ENCODE measurements around the gene MATK. TPM values are rescaled to one million over a fixed set of nuclear protein-coding genes. Genes with fewer than 3 reads are reported as not detected.

Gene MATK
- total RNA-seq, 2 experiments from 2014 or later: 12.7 to 13.7 TPM

DNA sequence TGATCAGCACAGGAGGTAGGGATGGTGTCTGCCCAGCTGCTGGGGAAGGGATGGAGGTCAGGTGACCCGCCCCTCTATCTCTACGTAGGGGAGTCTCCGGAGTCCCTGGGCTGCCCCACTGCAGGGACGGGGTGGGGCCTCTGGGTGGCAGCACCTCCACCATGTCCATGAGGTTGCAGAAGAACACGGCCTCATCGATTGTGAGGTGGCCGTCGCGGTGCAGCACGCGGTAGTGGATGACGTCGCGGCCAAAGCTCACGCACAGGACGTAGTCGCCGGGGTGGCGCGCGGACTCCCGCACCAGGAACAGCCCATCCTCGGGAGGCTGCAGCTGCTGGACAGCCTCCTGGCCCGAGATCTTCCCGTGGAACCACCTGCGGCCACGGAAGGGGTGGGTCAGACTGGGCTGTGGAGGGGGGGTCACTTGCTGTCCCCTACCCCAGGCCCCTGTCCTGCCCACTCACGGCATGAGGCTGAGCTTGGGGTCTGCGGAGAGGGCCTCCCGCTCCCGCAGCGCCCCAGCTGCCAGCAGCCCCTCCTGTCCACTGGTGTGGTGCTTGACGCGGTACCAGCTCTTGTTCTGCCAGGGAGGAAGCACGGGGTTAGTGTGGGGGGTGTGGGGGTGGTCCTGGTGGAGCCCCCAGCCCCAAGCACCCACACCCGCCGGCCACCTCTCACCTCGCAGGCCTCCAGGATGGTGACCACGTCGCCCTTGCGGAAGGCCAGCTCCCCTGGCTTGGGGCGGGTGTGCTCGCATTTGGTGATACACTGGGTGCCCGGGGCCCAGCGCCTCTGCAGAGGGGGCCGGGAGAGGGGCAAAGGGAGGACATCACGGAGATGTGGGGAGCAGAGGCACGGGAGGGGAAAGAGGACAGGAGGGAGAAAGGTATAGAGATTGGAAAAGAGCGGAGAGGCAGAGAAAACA lies 2.3 kb downstream of the MATK start:
- CTCF ChIA-PET: interaction anchor here (0.5 to 2.2 kb wide), 6 partner anchors 12 to 928 kb away, joined by 3 to 8 read pairs (median 4); no protein-coding TSS in a partner anchor
- DNase-seq: peak; percentile 58
- Mint-ChIP-seq H3K4me1 (ENCODE audit: low read depth) (peaks cover 7% of the 10 kb centered on the region), H3K27me3 (ENCODE audit: low read depth) (no peaks in the 10 kb centered on the region), H3K27ac (no peak overlapping the region), H3K4me3 (peak overlapping the region; percentile 79), H3K36me3 (ENCODE audit: low read depth) (peaks cover 31% of the 10 kb centered on the region), H3K9me3 (peaks cover 16% of the 10 kb centered on the region)
- intact Hi-C loops (cut with micrococcal nuclease): loop anchor here (2.0 kb wide), 1 partner anchor 39 kb away; no protein-coding TSS in a partner anchor

DNA sequence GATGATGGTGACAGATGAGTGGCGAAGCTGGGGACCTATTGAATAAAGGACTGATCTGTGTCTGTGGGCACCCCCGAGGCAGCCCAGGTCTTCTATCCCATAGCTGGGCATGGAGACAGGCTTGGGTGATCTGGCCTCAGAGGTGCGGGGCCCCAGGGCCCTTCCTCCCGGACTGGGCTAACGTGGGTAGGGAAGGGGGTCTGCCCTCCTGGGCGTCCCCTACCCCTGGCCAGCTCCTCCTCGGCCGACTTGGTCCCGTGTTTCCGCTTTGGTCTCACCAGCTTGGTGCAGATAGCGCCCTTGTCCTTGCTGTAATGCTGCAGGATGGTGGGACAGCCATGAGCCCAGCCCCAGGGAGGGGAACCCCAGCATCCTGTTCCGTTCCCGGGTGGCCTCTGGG lies 3.3 kb downstream of the MATK start:
- peaks cover 16% of the 10 kb centered on the region for H3K9me3 Mint-ChIP-seq
- peaks cover 7% of the 10 kb centered on the region for H3K4me1 Mint-ChIP-seq (ENCODE audit: low read depth)
- no peak overlapping the region for H3K27ac Mint-ChIP-seq
- no peak for DNase-seq
- H3K36me3 Mint-ChIP-seq (ENCODE audit: low read depth): peaks cover 31% of the 10 kb centered on the region
- H3K27me3 Mint-ChIP-seq (ENCODE audit: low read depth): no peaks in the 10 kb centered on the region
- H3K4me3 Mint-ChIP-seq: no peak overlapping the region
- CTCF ChIA-PET: interaction anchor here (0.6 to 2.2 kb wide), 4 partner anchors 13 to 40 kb away, joined by 3 to 8 read pairs (median 4); no protein-coding TSS in a partner anchor
- intact Hi-C loops (cut with micrococcal nuclease): loop anchor here (2.0 kb wide), 1 partner anchor 40 kb away; no protein-coding TSS in a partner anchor

GRCh38 chr19:3782330-3782729 lies 3.9 kb downstream of the MATK start:
- no peak overlapping the region for H3K4me3 Mint-ChIP-seq
- no peaks in the 10 kb centered on the region for H3K27me3 Mint-ChIP-seq (ENCODE audit: low read depth)
- peaks cover 7% of the 10 kb centered on the region for H3K4me1 Mint-ChIP-seq (ENCODE audit: low read depth)
- CTCF ChIA-PET: interaction anchor here (2.2 kb wide), 1 partner anchor 40 kb away, joined by 8 read pairs; no protein-coding TSS in a partner anchor
- peaks cover 16% of the 10 kb centered on the region for H3K9me3 Mint-ChIP-seq
- H3K27ac Mint-ChIP-seq: no peak overlapping the region
- intact Hi-C loops (cut with micrococcal nuclease): loop anchor here (2.0 kb wide), 1 partner anchor 40 kb away; no protein-coding TSS in a partner anchor
- H3K36me3 Mint-ChIP-seq (ENCODE audit: low read depth): peaks cover 31% of the 10 kb centered on the region
- DNase-seq: no peak

DNA sequence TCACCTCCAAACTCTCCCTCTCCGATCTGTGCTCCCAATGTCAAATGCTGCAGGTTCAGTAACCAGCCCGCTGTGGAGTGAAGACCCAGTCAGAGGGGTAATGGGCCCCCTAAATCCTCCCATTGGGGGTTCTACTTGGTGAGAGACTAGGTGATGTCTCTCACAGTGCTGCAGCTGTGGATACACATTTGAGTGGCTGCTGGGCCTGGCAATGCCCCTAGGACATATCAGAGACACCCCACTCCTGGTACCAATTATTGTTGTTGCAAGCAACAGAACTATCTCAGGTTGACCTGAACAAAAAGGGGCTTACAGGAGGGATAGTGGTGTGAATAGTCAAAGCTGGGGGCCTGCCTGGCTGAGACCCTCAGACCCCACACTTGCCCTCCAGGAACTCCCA lies 4.6 kb downstream of the MATK start:
- H3K9me3 Mint-ChIP-seq: peaks cover 16% of the 10 kb centered on the region
- CTCF ChIA-PET: no interaction called here
- H3K4me3 Mint-ChIP-seq: no peak overlapping the region
- peaks cover 31% of the 10 kb centered on the region for H3K36me3 Mint-ChIP-seq (ENCODE audit: low read depth)
- H3K27me3 Mint-ChIP-seq (ENCODE audit: low read depth): no peaks in the 10 kb centered on the region
- peaks cover 7% of the 10 kb centered on the region for H3K4me1 Mint-ChIP-seq (ENCODE audit: low read depth)
- no peak for DNase-seq
- no peak overlapping the region for H3K27ac Mint-ChIP-seq
- intact Hi-C loops (cut with micrococcal nuclease): loop anchor here (2.0 kb wide), 1 partner anchor 41 kb away; no protein-coding TSS in a partner anchor

- Mint-ChIP-seq H3K27me3 (ENCODE audit: low read depth) (no peaks in the 10 kb centered on the region), H3K27ac (no peak overlapping the region), H3K4me3 (no peak overlapping the region), H3K9me3 (peaks cover 16% of the 10 kb centered on the region), H3K36me3 (ENCODE audit: low read depth) (peaks cover 31% of the 10 kb centered on the region), H3K4me1 (ENCODE audit: low read depth) (peaks cover 7% of the 10 kb centered on the region)
- CTCF ChIA-PET: interaction anchor here (0.6 kb wide), 1 partner anchor 296 kb away, joined by 3 read pairs; no protein-coding TSS in a partner anchor
- intact Hi-C loops (cut with micrococcal nuclease): no loop called here
- DNase-seq: no peak
Observed at GRCh38 chr19:3780786-3781304, 5.3 kb downstream of the MATK start.

DNA sequence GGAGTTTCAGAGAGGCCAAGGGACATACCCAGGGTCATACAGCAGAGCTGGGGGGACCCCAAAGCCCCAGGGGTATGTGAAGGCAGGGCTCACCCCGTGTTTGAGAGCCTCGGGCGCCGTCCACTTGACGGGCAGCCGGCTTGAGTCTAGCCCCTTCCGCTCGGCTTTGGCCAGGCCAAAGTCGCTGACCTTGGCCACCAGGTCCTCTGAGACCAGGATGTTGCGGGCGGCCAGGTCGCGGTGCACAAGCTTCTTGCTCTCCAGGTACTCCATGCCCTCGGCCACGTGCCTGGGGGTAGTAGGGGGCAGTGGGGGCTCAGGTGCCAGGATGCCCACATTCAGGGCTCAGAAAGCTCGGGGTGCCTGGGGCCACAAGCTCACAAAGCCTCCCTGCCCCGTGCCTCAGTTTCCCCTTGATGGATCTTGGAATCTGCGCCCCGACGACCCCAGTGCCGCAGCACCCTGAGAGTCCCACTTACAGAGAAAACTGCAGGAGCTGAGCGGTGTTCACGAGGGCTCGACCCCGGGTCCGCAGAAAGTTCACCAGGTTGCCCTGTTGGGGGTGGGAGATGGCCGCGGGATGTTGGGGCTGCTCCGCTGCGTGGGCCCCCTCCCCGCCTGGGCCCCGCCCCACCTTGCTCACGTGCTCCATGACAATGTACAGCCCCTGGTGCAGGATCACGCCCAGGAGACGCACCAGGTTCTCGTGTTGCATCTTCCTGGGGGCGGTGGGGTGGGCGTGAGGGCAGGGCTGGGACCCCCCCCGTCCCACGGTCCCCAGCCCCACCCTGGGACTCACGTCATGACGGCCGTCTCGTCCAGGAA lies 7.1 kb downstream of the MATK start:
- intact Hi-C loops (cut with micrococcal nuclease): no loop called here
- H3K27me3 Mint-ChIP-seq (ENCODE audit: low read depth): no peaks in the 10 kb centered on the region
- no peak overlapping the region for H3K4me3 Mint-ChIP-seq
- DNase-seq: no peak
- H3K4me1 Mint-ChIP-seq (ENCODE audit: low read depth): no peaks in the 10 kb centered on the region
- H3K36me3 Mint-ChIP-seq (ENCODE audit: low read depth): peaks cover 29% of the 10 kb centered on the region
- H3K9me3 Mint-ChIP-seq: peaks cover 16% of the 10 kb centered on the region
- CTCF ChIA-PET: interaction anchor here (1.1 kb wide), 1 partner anchor 16 kb away, joined by 3 read pairs; no protein-coding TSS in a partner anchor
- no peak overlapping the region for H3K27ac Mint-ChIP-seq

DNA sequence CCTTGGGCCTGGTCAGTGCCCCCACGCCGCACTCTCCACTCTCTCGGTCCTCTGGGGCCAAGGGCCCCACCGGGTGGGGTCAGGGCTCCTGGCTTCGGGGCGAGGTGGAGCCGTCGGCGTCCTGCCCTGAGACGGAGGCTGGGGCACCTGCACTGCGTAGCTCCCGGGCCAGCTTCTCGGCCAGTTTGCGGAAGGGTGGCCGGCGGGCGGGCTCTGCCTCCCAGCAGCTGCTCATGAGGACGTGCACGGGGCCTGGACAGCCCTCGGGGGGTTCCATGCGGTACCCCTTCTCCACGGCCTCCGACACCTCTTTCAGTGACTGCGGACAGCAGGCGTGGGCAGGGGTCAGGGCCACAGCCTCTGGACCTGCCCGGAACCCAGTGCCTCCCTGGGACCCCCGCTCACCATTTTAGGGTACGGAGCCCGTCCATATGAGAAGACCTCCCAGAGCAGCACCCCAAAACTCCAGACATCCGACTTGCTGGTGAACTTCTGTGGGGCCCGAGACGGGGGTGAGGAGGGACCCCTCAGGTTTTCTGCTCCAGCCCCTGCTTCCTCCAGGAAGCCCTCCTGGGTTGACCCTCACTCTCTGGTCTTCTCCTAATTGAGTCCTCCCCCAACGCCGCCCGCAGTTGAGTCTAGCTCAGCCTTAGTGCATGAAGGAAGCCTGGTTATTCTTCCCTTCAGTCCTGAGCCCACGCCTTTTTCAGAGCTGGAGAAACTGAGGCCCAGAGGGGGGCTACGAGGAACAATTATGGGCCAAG lies 7.9 kb downstream of the MATK start:
- Mint-ChIP-seq H3K27ac (no peak overlapping the region), H3K9me3 (peaks cover 16% of the 10 kb centered on the region), H3K4me3 (no peak overlapping the region), H3K4me1 (ENCODE audit: low read depth) (no peaks in the 10 kb centered on the region), H3K27me3 (ENCODE audit: low read depth) (no peaks in the 10 kb centered on the region), H3K36me3 (ENCODE audit: low read depth) (peaks cover 25% of the 10 kb centered on the region)
- CTCF ChIA-PET: interaction anchor here (1.1 kb wide), 1 partner anchor 15 kb away, joined by 3 read pairs; no protein-coding TSS in a partner anchor
- intact Hi-C loops (cut with micrococcal nuclease): no loop called here
- no peak for DNase-seq

GRCh38 chr19:3776479-3777040 lies 9.6 kb downstream of the MATK start:
- H3K9me3 Mint-ChIP-seq: peaks cover 4% of the 10 kb centered on the region
- intact Hi-C loops (cut with micrococcal nuclease): no loop called here
- peaks cover 8% of the 10 kb centered on the region for H3K36me3 Mint-ChIP-seq (ENCODE audit: low read depth)
- CTCF ChIA-PET: no interaction called here
- no peak for DNase-seq
- H3K27ac Mint-ChIP-seq: no peak overlapping the region
- no peaks in the 10 kb centered on the region for H3K27me3 Mint-ChIP-seq (ENCODE audit: low read depth)
- no peak overlapping the region for H3K4me3 Mint-ChIP-seq
- no peaks in the 10 kb centered on the region for H3K4me1 Mint-ChIP-seq (ENCODE audit: low read depth)

- Mint-ChIP-seq H3K4me1 (ENCODE audit: low read depth) (no peaks in the 10 kb centered on the region), H3K36me3 (ENCODE audit: low read depth) (peaks cover under 1% of the 10 kb centered on the region), H3K9me3 (no peaks in the 10 kb centered on the region), H3K27ac (no peak overlapping the region), H3K4me3 (no peak overlapping the region), H3K27me3 (ENCODE audit: low read depth) (no peaks in the 10 kb centered on the region)
- DNase-seq: no peak
- CTCF ChIA-PET: no interaction called here
- intact Hi-C loops (cut with micrococcal nuclease): no loop called here
Observed at GRCh38 chr19:3775831-3776230, 10.3 kb downstream of the MATK start.

DNA sequence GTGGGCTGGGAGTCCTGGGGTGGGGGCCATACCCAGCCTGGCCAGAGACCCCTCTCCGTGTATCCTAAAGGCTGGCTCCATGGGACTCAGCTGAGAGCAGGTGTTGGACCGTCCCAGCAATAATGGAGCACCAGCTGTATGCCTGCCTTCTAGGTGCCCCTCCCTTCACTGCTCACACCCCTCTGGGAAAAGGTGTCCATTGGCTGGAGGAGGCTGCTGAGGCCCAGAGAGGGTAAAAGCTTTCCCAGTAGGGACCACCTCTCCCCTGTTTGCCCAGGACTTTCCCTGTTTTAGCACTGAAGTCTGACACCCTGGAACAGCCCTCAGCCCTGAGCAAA lies 10.8 kb downstream of the MATK start:
- H3K36me3 Mint-ChIP-seq (ENCODE audit: low read depth): no peaks in the 10 kb centered on the region
- no peak overlapping the region for H3K27ac Mint-ChIP-seq
- no peaks in the 10 kb centered on the region for H3K27me3 Mint-ChIP-seq (ENCODE audit: low read depth)
- CTCF ChIA-PET: no interaction called here
- intact Hi-C loops (cut with micrococcal nuclease): no loop called here
- H3K4me1 Mint-ChIP-seq (ENCODE audit: low read depth): no peaks in the 10 kb centered on the region
- DNase-seq: no peak
- H3K4me3 Mint-ChIP-seq: no peak overlapping the region
- no peaks in the 10 kb centered on the region for H3K9me3 Mint-ChIP-seq

- H3K27me3 Mint-ChIP-seq (ENCODE audit: low read depth): no peaks in the 10 kb centered on the region
- no peaks in the 10 kb centered on the region for H3K9me3 Mint-ChIP-seq
- CTCF ChIA-PET: interaction anchor here (0.6 to 1.0 kb wide), 2 partner anchors 10 to 218 kb away, joined by 3 to 4 read pairs; no protein-coding TSS in a partner anchor
- intact Hi-C loops (cut with micrococcal nuclease): no loop called here
- no peak for DNase-seq
- H3K4me1 Mint-ChIP-seq (ENCODE audit: low read depth): no peaks in the 10 kb centered on the region
- no peaks in the 10 kb centered on the region for H3K36me3 Mint-ChIP-seq (ENCODE audit: low read depth)
- H3K27ac Mint-ChIP-seq: no peak overlapping the region
- no peak overlapping the region for H3K4me3 Mint-ChIP-seq
Observed at GRCh38 chr19:3774621-3775373, 11.4 kb downstream of the MATK start.
